ENCODE measurements around the gene C8B.

The C8B gene

DNA sequence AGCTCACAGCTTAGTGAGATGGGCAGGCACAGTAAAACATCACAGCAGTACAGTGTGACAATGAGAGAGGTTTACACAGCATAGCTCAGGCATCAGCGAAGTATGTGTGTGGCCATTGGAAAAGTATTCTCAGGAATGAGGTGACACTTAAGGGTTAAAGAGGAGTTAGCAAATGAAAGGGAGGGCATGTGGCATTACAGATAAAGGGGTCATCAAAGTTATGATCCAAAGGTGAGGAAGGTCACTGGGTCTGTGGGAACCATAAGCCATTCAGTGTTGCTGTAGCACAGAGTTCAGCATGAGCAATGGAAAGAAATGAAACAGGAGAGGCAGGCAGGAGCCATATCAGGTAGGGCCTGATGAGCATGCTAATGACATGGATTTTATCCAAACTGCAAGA is 4.5 kb upstream of the C8B start:
- no peak for DNase-seq

DNA sequence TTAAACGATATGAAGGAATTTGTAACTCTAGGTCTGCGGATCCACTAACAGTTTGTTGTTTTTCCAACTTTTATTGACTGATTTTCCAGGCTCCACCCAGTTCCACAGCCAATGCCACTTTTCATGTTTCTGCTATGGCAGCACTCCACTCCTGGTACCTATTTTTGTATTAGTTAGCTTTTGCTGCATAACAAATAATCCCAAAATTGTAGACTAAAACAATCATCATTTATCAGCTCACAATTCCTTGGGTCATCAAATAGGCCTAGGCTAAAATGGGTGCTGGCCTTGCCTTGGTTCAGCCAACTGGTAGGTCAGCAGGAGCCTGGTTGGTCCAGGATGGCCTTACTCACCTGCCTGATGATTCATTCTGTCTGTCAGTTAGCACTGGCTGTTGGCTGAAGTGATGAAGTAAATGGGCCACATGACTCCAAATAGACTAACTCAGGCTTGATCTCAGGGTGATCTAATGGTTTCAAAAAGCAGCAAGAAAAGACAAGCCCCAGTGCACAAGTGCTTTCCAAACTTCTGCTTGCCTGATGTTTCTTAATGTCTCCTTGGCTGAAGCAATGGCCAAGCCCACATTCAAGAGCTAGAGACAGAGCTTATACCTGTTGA is 3.2 kb upstream of the C8B start:
- no peak for DNase-seq

DNA sequence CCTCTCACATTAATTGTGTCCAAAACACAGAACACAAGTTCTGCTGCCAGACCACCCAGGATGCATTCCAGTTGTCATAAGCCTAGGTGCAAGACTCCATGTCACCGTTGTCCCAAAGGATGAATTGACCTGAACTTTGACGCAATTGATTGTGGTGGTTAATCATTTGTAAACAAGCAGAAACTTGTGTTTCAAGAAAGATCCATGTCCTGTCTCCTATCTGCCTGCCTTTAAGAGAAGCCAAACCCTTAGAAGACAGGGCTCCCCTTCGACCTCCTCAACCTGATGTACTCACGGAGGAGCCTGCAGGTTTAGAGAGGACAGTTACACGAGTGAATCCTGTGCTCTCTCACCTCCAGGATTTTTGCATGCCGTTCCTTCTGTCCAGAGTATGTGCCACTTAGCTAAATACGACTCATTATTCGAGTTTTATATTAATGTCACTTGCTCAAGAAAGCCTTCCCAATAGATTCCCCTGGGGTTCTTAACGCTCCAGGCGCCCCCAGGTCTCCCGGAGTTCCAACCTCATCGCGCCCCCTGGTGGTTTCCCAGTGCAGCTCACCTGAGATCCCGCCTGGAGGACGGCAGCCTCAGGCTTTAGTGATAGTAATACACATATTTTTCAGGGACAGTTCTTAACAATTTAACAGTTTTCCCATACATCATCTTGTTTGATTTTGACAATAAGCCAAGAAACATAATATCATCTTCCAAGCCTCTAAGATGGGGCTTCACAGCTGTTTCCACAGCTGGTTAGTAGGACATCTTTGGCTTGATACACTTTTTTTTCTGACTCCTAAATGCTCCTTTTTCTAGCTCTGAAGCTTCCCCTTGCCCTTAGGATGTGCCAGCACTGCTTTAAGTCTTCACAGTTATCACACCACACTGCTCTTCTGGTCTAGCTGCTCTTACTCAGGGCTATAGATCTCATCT is 2.4 kb upstream of the C8B start:
- DNase-seq = peak; percentile 15

DNA sequence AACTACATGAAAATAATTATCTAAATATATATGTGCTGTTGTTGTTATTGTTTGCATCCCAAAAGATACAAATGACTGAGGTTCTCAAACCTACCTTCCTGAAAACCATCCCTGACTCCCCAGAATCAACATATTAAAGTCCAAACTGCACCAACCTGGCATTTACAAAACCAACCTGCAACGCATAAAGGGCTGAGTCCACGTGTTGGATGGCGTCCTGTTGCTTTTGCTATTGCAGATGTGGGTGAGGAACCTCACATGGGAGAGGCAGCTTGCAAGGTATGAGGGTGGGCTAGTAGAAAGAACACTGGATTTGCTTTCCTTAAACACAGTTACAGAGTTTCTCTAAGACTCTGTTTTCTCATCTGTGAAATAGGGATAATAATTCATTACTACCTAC is 1.5 kb upstream of the C8B start:
- DNase-seq = no peak

DNA sequence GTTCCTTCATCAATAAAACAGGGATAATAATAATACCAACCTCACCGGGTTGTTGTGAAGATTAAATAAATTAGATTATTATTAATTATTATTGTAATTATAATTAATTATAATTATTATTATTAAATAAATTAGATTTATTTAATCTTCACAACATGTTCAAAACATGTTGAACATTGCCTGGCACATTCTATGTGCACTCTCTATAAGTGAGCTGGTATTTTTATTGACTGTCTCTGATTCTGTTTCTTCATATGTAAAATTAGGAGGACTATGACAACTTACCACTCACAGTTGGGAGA is 834 bp upstream of the C8B start:
- no peak for DNase-seq

DNA sequence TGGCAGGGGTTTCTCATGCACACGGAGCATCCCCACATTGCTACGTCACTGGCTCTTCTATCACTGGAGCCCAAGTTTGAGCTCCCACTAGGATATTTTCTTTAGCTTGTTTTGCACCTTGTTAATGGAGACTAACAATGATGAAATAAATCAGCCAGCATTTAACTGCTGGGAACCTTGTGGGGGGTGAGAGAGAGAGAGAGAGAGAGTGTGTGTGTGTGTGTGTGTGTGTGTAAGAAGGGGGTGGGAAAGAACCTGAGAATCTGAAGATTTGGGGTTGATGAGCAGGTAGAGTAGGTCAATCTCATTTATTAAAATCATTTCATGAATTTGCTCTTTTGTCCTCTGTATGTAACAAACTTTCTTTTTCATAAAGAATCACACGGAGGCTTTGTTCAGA is 624 bp downstream of the C8B start:
- no peak for DNase-seq

DNA sequence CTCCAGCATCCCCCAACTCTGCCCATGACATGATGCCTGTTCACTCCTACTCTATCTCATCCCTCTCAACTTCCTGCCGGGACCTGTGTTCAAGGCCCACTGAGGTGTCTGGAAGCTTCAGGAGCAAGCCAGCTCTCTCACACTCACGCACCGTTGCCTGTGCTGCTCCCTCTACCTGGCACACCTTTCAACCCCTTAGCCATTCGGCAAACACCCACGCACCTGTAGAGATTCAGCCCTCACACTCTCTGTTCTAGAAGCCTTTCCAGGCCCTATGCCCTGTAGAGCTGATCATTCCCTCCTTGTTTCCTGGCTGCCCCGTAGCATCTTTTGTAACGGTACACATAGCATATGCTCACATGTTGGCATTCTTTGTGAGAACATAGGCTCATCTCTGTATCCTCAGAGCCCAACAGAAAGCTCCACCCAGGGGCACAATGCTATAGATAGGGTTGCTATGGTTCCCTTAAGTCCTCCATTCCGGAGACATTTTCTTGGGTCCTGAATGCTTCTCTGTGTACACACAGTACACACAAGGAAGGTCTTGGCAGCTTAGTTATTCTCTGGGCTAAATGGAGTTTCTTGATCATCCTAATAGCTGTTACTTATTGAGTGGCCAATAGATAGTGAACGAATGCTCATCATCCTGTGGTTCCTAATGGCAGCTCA is 1.3 kb downstream of the C8B start:
- DNase-seq = no peak

DNA sequence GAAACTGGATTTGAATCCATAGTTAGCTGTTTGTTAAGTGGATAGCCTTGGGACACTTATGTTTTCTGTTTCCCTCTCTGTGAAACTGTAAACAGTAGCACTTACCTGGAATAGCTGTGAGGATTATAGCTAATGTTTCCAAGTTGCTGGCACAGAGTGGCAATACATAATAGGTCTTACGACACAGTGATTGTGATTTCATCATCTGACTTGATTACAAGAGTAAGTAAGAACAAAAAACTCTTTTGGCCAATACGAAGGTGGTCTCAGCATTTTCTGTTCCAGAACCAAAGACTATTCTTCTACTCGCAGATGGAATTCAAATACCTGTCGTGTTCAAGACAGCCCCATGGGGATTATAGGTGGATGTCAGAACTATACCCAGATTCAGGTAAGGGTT is 2.1 kb downstream of the C8B start:
- DNase-seq = no peak

DNA sequence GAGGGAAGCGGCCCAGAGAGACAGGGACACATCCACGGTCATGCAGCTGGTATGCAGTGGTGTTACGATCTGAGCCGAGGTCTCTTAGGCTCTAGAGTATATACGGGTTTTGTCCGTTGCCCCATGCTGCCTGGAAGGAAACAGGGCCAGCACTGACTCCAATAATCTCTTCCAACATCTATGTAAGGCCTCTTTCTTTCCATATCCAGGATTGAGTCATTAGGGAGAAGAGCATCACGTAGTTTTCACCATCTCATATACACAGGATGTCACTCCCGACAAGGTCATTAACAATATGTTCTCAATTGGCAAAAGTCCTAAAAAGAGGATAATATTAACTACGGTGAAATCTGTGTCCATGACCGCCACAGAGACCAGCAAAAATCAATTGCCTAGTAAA is 4.4 kb downstream of the C8B start:
- no peak for DNase-seq

DNA sequence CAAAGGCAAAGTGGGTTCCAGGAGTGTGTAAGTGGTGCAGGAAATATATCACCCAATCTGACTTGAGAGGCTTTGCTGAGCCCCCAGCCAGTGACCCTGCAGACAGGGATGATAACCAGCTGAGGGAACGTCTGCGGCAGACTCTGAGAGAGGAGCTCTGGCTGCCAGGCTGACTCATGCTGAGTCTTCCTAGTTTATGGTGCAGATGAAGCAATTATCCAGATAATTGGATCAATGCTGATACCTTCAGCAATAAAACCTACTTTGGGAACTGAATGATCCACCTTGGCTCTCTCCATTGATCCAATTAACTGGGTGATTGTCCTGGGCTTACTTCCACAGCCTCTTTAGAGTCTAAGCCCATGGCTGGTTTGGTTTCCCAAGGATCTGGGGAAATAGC is 7.3 kb downstream of the C8B start:
- DNase-seq = peak; percentile 33

DNA sequence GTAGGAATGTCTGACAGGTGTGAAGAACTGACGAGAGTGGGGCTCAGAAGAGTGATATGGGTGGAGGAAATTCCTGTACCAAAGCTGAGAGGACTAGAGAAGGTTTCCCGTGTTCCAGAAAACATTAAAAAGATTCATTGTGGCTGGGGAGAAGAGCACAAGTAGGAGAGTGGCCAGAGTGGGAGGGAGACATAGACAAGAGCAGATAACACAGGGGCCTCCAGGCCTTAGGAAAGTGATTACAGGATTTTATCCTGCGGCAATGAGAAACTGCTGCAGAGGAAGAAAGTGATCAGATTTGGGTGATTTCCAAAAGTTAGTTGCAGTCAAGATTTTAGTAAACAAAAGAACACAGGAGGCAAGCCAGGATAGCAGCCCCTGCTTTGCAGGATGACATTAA is 7.9 kb downstream of the C8B start:
- no peak for DNase-seq

DNA sequence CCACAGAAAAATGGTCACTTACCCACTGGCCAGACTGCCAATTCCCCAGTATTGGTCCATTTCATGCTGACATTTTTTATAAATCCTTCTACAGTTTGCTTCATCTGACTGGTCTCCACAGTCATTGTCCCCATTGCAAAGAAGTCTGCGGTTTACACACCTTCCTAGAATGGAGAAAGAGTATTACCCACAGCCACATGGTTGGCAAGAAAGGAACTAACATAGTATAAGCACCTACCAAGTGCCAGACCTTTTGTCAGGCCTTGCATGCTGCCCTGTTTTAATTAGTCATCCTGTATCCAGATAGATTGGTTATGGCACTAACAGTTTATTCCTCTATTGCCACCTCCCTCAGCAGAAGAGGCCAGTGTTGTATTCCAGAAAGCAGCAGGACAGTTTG is 11.2 kb downstream of the C8B start:
- no peak for DNase-seq

DNA sequence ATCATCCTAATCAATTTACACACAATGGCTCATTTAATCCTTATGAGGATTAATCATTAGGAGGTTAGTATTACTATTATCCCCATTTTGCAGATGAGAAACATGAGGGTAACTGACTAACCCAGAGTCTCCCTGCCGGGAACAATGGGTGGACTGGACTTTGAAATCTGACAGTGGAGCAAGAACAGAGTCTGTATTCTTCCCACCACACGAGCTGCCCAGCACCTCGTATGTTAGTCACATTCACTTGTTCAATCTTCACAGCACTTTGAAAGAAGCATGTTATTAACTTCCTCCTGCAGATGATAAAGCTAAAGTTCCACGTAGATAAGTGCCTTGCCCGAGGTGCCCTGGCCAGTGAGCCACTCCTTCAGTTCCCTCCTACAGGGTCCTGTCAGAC is 12.4 kb downstream of the C8B start:
- no peak for DNase-seq

DNA sequence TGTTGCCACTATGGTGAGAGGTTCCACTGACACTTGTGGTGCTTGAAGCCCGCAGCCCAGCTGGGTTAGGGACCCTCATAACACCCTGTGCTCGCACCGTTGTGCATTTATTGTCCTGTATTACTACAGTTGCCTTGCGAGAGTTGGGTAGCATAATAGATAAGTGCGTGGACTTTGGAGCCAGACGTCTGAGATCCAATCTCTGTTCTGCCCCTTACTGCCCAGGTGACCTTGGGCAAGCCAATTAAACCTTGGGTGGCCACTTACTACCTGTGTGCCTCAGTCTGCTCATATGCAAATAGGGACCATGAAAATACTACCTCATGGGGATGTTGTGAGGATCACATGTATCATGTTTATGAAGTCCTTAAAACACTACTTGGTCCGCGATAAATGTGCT is 13.3 kb downstream of the C8B start:
- no peak for DNase-seq

DNA sequence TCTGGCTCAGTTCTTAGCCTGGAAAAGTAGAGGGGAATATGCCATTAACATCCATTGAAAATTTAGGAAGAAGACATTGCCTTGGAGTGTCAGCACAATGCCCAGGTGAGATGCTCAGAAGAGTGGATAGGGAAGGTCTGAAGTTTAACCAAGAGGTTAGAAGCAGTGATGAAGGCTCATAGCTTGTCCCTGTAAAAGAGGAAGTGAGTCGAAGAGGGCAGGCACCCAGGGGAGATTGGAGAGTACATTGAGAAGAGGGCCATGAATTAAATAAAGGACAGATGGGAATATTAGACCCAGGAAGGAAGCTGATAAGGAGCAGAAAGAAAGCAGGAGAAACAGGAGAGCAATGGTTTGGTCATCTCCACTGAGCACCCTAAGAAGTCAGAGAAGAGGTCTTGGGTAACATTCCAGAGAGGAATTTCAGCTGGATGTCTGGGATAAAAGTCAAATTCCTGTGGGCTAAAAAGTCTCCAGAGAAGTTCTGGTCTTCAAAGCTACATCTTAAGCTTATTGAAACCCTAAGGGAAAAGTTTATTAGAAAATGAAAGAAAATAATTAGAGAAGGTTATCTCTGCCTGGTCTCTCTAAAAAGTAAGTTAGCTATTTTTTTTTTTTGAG is 17.3 kb downstream of the C8B start:
- DNase-seq = peak; percentile 58

DNA sequence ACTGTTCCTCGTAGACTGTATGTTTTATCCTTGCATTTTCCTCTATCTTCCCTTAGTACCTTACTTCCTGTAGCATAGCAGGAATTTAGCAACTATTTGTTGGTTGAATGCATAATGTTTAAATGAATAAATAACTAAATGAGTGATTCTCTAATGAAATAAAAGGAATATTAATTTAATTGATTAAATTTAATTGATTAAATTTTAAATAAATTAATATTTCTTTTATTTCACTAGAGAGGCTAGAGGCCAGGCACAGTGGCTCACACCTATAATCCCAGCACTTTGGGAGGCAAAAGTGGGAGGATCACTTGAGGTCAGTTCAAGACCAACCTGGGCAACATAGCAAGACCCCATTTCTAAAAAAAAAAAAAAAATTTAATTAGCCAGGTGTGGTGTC is 25.8 kb downstream of the C8B start:
- DNase-seq = no peak

DNA sequence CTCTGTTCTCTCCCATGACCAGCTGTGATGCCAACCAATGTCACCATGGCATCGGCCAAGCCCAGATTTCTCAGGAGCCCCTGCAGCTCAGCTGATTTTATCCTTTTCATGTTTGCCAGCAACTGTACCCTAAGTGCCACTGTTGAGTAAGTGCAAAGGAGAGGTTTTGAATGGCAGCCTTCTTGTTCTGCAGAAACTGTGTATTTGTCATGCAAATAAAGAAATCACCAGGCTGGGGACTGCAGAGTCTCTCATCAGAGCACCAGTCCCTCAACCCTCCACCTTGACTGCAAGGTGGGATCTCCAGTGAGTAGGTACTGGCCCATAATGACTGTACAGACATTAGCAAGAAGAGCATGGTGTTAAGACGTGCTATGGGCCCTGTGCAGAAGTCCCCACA is 26.6 kb downstream of the C8B start:
- no peak for DNase-seq

DNA sequence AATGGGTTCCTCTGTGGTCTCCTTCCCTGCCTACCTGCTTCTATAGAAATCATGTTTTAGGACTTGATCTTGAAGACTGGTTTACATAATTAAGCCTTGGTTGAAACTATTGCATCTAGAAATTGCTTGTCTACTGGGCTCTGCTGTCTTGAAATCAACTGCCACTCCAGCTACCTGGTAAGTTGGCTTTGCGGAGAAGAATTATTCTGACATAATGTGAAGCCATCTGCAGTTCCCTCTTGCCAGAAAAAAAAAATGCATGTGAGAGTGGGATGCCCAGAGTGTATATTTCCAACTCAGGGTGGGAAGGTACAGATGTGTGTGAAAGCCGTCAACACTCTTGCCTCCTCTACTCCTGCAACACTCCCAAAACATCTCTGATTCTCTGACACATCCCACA is 27.2 kb downstream of the C8B start:
- no peak for DNase-seq

DNA sequence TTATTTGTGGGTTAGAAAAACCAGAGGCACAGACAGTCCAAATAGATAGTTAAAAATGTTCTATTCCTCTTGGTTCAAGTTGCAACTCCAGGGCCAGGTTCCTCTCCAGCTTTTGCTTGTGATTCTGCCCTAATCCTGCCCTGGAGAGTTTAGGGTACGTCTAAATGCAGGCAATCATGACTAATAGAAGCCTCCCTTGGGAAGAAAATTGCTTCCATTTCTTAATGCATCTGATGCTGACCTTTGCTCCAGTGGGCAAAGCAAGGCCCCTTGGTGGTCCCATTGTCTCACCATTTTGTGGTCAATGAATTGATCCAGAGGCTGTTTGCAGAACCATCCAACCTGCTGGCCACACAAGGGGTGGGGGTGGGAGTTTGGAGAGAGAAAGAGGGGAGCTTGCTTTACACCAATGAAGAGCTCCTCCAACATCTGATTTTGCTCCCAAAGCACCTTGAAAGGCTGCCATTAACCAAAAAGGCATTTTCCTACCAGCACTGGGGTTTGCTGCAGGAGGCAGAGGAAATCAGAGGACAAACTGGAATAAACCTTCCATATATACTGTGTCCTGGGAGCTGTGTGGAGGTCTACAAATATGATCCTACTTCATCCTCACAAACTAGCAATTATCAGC is 31.3 kb downstream of the C8B start:
- peak; percentile 39 for DNase-seq

DNA sequence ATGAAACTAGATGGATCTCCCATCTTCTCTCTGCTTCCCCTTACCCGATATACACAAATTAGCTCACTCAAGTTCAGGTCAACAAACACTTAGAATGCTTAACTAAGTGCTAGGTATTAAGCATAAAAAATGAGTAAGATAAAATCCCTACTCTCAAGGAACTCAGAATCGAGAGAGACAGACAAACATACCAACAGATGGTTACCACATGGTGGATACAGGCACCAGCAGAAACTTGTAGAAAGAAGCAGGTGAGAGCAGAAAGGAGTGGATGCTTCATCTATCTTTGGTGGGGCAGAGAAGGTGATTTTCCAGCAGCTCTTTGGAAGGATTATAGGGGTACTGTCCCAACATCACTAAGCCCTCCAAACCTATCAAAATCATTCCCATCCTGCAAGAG is 32.2 kb downstream of the C8B start:
- DNase-seq = no peak

DNA sequence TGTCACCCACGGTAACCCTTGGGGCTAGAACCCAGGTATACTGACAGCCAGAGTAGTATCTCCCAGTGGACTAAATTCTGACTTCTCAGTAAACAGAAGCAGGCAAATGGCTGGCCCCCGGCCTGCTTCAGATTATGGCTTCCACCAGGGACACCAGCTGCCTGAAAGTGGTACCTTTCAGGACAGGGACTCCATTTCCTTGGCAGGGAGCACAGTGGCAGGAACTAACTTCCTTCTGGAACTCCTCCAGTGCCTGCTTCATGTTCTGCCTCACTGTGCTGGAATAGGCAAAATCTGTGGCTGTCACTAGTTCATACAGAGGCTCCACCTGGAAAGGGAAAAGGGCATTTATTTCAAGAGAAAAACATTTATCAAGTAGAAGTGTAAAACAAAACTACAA is 32.7 kb downstream of the C8B start:
- no peak for DNase-seq

DNA sequence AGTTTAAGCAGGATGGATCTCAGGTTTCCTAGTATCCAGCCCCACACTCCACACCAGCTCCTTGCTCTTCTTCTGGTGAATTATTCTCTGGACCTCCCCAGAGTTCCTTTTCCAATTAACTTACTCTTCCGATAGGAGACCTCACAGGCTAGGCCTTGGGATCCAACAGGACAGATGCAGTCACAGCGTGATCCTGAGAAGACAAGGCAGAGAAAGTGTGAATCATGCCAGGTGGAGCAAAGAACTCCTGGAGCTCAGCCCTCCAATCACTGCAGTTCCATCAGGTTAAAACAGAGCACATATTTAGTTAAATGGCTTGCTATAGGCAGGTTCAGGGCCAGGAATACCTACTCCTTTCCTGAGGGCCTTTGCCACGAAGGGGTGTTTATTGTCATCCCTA is 34.1 kb downstream of the C8B start:
- DNase-seq = no peak

DNA sequence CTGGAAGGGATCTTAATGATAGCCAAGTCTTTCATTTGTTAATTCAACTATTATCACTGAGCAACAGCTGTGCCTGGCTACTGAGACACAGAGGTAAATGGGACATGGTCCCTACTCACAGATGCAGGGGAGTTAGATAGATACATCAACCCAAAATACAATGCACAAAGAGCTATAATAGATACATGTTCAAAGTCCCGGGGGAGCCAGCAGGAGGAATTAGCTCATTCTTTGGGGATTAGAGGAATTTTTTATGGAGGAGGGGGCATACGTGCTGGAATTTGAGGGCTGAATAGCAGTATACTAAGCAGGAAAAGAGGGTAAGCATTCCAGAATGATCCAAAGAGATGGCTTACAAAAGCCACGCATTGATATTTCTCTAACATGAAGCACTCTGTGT is 34.6 kb downstream of the C8B start:
- peak; percentile 63 for DNase-seq

All from fibroblast of skin of back (primary cell).